Retinal pigment epithelial cell (primary cell): ENCODE measurements around the gene UBE2N.
"Not testable (repeated sequence)": the region's sequence is repeated elsewhere in the genome, so short reads cannot be mapped to it uniquely, and the experiment has no call there.

ENCODE experiments used
- DNase-seq: peaks from one replicate; pipeline ENCODE4 v3.0.0-alpha.2; 2010; ENCODE audit warnings: low read depth
- H3K4me3 ChIP-seq: 2 replicates; pipeline ENCODE4 v1.5.1; 2011; ENCODE audit warnings: mild to moderate bottlenecking, low read length, control low read depth, moderate library complexity
- TF ChIP-seq, protein P1 (sequence below): conservative IDR thresholded peaks from 2 replicates; pipeline ENCODE4 v1.5.1; 2011; ENCODE audit warnings: low read depth, low read length, control low read depth, inconsistent platforms

UBE2N gene

DNA sequence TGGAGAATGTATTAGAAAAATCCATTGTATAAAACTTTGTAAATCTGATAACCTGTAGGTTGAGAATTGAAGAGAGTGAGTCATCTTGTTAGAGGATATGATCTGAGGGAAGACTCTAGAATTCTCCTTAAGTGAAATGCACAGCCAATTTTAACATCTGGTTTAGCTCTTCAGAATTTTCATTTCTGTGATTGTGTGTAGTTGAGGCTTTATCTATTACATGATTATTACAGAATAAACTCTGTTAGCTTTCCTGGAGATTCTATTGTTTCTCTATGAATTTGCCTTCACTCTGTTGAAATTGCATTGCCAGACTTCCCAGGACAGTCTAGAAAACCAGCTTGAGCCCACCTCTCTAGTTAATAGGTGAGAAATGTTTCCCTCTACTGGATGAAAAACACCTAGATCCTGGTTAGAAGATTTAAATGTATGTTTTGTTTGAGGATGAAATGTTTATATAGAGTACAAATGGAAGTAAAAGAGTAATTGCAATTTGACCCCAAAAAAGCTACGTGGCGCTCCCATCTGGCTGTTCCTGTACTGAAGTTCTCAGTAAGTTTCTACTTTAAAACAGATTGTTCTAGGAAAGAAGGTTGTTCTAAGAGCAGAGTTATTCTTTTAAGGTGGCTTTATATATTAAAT lies 61.1 kb downstream of the UBE2N start:
- H3K4me3 ChIP-seq = peak overlapping the region; percentile 70
- DNase-seq = no peak
- TF ChIP-seq, protein P1, sequence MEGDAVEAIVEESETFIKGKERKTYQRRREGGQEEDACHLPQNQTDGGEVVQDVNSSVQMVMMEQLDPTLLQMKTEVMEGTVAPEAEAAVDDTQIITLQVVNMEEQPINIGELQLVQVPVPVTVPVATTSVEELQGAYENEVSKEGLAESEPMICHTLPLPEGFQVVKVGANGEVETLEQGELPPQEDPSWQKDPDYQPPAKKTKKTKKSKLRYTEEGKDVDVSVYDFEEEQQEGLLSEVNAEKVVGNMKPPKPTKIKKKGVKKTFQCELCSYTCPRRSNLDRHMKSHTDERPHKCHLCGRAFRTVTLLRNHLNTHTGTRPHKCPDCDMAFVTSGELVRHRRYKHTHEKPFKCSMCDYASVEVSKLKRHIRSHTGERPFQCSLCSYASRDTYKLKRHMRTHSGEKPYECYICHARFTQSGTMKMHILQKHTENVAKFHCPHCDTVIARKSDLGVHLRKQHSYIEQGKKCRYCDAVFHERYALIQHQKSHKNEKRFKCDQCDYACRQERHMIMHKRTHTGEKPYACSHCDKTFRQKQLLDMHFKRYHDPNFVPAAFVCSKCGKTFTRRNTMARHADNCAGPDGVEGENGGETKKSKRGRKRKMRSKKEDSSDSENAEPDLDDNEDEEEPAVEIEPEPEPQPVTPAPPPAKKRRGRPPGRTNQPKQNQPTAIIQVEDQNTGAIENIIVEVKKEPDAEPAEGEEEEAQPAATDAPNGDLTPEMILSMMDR = peak; percentile 41

DNA sequence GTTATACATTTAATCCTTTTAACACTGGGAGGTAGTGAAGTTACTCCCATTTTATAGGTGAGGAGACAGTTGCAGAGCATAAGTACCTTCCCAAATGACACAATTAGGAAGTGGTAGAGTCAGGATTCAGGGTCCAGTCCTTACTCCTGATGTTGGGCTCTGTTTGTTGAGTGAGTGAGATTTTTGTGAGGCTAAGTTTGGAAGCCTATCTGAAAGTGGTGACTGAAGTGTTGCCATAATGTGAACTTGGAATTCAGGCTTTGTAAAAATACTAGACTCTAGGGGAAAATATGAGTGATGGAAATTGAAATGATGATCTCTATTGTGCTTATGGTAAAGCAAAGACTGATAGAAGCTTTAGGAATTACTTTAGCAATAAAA lies 61.8 kb downstream of the UBE2N start:
- DNase-seq = no peak
- H3K4me3 ChIP-seq = peak overlapping the region; percentile 70
- TF ChIP-seq, protein P1 = no peak

DNA sequence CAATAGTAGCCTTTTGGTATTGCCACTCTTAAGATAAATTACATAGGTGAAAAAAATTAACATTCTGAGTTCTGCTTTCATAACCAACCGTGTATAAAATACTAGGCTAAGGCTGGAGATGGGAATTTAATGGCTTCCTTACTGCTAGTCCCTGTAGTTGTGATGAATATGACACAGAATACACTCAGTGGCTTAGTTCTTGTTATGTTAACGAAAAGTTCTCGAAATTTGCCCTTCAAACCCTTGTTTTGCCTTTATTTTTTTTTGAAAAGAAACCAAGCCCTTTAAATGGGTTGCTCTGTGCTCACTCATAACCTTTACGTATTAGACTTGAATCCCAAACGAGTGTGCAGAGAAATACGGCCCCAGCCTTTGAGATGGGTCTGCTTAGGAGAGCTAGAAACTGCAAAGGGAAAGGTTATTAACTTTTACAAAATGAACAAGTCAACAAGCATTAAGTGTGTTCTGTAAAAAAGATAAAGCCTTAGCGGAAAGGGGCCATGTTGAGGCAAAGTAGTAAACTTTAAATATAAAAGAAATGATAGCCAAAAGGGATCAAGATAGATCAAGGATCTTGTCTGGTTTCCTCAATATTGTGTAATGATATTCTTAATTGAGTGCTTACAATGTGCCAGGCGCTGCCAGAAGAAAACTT lies 62.3 kb downstream of the UBE2N start:
- peak overlapping the region; percentile 70 for H3K4me3 ChIP-seq
- TF ChIP-seq, protein P1 = no peak
- DNase-seq = no peak

GRCh38 chr12:93378998-93379325 lies 62.8 kb downstream of the UBE2N start:
- TF ChIP-seq, protein P1 = no peak
- DNase-seq = no peak
- peak overlapping the region; percentile 70 for H3K4me3 ChIP-seq

GRCh38 chr12:93378196-93378997 lies 63.4 kb downstream of the UBE2N start:
- peak overlapping the region; percentile 70 for H3K4me3 ChIP-seq
- DNase-seq = not testable (repeated sequence)

- DNase-seq = peak; percentile 76
- TF ChIP-seq, protein P1 = no peak
- peak within 1 kb of the TSS; percentile 70 for H3K4me3 ChIP-seq
Measured at GRCh38 chr12:93377252-93378195, 64.2 kb downstream of the UBE2N start, which contains the start of gene NUDT4. NUDT4 (plus strand) TSS chr12:93377925; CDS start chr12:93378323, 398 bp downstream.
